Psoas muscle (tissue), 8 donors: Measurements from ENCODE around the gene CHST11. TPM values are rescaled to one million over a fixed set of nuclear protein-coding genes. Genes with fewer than 3 reads are reported as not detected.
A peak's percentile ranks its signal among the peaks of the same experiment; 100 is the strongest.

Source experiments
- ATAC-seq, 4 donors: fragments of 200-7000 bp; cut with Tn5 transposase; one replicate each; pipeline ENCODE4 v1.9.1; 2020; ENCODE audit warnings: moderate library complexity in 3 of 4, mild to moderate bottlenecking in 2 of 4
- DNase-seq, 2 donors: peaks; one replicate each; pipeline ENCODE4 v3.0.0-alpha.2; 2020
- H3K27ac ChIP-seq: fragments of 200-600 bp; one replicate; pipeline ENCODE4 v1.8.0; 2022
- H3K27me3 ChIP-seq, 3 donors: fragments of 200-600 bp in 1 of 3; one replicate each; pipeline versions ENCODE4 v1.6.1 to v1.8.0; 2013 to 2022; ENCODE audit warnings: low read length in 2 of 3, mild to moderate bottlenecking in 2 of 3, moderate library complexity in 1 of 3; ENCODE audit not compliant: insufficient read depth in 3 of 3
- H3K36me3 ChIP-seq, 2 donors: fragments of 200-600 bp in 1 of 2; one replicate each; pipeline versions ENCODE4 v1.6.1 to v1.8.0; 2013 to 2022; ENCODE audit warnings: low read depth in 1 of 2, mild to moderate bottlenecking in 1 of 2, moderate library complexity in 1 of 2; ENCODE audit not compliant: insufficient read depth in 1 of 2
- H3K4me1 ChIP-seq: fragments of 200-600 bp; one replicate; pipeline ENCODE4 v1.8.0; 2022
- H3K4me3 ChIP-seq: fragments of 200-600 bp; one replicate; pipeline ENCODE4 v1.8.0; 2022; ENCODE audit warnings: mild to moderate bottlenecking
- H3K9me3 ChIP-seq: fragments of 200-600 bp; one replicate; pipeline ENCODE4 v1.8.0; 2022
- CTCF ChIP-seq: fragments of 200-600 bp; IDR thresholded peaks from one replicate; pipeline ENCODE4 v1.8.0; 2022; ENCODE audit warnings: antibody characterized with exemption
- WGBS, 3 donors: extraction: QIAGEN DNeasy Blood & Tissue Kit; methylation state at CpG; one replicate each; pipeline versions ENCODE4 v1.1.6 to v1.1.7; 2013; 5-methylcytosine and 5-hydroxymethylcytosine counted together
- intact Hi-C, 2 donors: fragments of 100-400 bp; cut with DNase I; formaldehyde crosslinking; loops; one replicate each; pipeline versions ENCODE4 v1.11.0 to v1.14.2; 2022
- polyA plus RNA-seq, 3 donors: library from polyadenylated mRNA; stranded (reverse); fragments of 200-250 nt; gene quantifications; one replicate each; pipeline ENCODE4 v1.2.3, GENCODE V29; 2013
- total RNA-seq, 4 donors: library from RNA; stranded (reverse); fragmentation: NEBNext Ultra II Directional in 2 of 4; extraction: Animal tissue kit (Norgen Biotek cat#: 25700) in 2 of 4; gene quantifications; one replicate each; pipeline versions ENCODE4 v1.2.1 to v1.2.4, GENCODE V29; 2021 to 2023
- donor health status: healthy with polysubstance abuse.
- donor health status: DM: no; HTN: no; CAD: no; lungs with moderate emphysema.
- donor health status: Bipolar disorder and iron deficiency.
- donor health status: healthy.
- donor health status: DM: yes; HTN: yes; CAD: no.
- donor health status: DM: no; HTN: no; CAD: no.
- donor health status: DM: no; HTN: no; CAD: no.
- donor health status: DM: yes; HTN: yes; CAD: no.

The CHST11 gene
- total and polyA plus RNA-seq, 7 donors = 0.52 to 1.6 (median 1.0) TPM

DNA sequence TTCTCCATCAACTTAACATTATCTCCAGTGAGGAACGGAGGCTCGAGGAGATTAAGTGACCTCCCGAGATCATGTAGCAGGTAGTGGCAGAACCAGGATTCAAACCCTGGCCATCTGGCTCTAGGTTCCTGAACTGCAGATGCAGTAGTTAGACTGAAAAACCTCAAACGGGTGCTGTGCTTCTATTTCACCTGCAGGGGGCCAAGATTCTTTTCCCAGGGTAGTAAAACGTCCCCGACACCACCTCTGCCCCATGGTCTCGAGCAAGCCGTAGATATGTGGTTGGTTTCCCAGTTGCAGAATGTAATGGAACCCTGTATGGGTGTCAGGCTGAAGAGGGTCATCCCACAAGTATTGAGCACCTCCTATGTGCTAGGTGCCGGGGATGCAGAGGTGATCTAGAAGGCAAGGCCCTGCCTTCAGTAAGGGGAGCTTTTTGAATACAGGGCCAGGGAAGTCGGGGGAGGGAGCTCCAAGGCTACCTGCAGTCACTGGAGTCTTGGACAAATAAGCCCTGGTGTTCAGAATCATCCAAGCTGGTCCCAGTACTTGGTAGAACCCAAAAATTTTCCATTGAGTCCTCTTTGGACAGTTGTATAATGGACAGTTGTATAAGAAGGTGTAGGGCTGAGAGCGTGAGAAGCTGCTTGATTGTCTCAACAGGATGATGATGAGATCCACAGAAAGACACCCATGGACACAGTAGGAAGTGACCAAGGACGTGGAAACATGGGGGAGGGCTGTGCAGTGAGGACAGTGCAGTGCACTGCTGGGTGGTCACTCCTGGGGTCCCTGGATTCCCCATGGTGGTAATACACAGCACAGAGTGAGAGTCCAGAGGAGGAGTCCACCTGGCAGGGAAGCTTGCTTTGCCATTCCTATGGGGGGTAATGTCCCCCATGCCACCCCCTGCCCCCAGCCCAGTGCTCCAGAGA lies 197.2 kb downstream of the CHST11 start:
- Histone ChIP-seq H3K4me1 (no peaks in the 10 kb centered on the region), H3K27me3 (peaks cover 0 to 2% (median 0%) of the 10 kb centered on the region in 3 donors), H3K27ac (no peak overlapping the region), H3K36me3 (no peaks in the 10 kb centered on the region), H3K4me3 (no peak overlapping the region), H3K9me3 (no peaks in the 10 kb centered on the region)
- no peak for ATAC-seq
- TF ChIP-seq CTCF = peak; percentile 17
- 84% methylated on average over 12 of the region's 12 CpGs for WGBS, 3 donors
- intact Hi-C loops = no loop called here
- DNase-seq = no peak

GRCh38 chr12:104654665-104655609 lies 198.2 kb downstream of the CHST11 start:
- TF ChIP-seq CTCF = no peak
- H3K27me3 ChIP-seq = peaks cover 0 to 3% (median 0%) of the 10 kb centered on the region in 3 donors
- 84 to 89% (median 88%) methylated on average over 16 of the region's 16 CpGs for WGBS, 3 donors
- H3K4me3 ChIP-seq = no peak overlapping the region
- no peak overlapping the region for H3K27ac ChIP-seq
- H3K9me3 ChIP-seq = no peaks in the 10 kb centered on the region
- intact Hi-C loops = no loop called here
- DNase-seq = no peak
- no peak for ATAC-seq
- no peaks in the 10 kb centered on the region for H3K4me1 ChIP-seq
- no peaks in the 10 kb centered on the region for H3K36me3 ChIP-seq

DNA sequence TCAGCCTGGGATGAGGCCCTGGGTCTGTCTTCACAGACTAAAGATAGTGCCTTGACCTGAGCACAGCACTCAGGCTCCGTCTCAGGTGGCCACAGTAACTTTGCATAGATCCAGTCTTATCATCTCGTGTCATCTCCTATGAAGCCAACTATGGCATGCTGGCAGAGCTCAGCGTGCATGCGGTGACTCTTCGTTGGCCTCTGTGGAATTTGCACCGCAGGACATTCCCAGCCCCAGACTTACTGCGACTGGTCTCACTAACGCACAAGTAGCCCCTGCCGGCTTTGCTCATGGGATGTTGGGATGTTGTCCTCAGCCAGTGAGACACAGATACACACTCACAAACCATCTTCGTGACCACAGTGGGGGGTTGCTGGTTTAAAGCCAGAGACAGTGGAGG lies 199.6 kb downstream of the CHST11 start:
- DNase-seq = no peak
- Histone ChIP-seq H3K4me3 (no peak overlapping the region), H3K9me3 (no peaks in the 10 kb centered on the region), H3K27me3 (peaks cover 0 to 3% (median 0%) of the 10 kb centered on the region in 3 donors), H3K36me3 (no peaks in the 10 kb centered on the region), H3K27ac (no peak overlapping the region), H3K4me1 (no peaks in the 10 kb centered on the region)
- intact Hi-C loops = no loop called here
- WGBS, 3 donors = 67 to 74% (median 69%) methylated on average over 10 of the region's 10 CpGs
- ATAC-seq = peak in 3 of 4 donors; percentile 28 to 88 (median 83)
- TF ChIP-seq CTCF = no peak

DNA sequence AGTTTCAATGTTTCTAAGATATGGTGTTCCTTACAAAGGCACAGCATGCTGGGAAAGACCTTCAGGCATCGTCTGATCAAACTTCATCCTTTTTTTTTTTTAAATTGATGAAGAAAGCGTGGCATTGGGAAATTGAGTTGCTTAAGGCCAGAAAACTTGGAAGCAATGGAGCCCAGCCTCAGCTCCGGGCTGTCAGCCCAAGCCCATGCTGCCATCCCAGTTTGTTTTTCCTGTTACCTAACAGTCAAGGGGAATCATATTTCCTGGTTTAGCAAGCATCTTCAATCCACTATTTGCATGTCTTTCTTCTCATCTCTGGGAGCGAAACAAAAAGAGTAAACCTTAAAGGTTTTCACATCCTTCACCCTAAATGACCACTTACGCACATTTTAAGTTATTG lies 200.2 kb downstream of the CHST11 start:
- Histone ChIP-seq H3K36me3 (no peaks in the 10 kb centered on the region), H3K4me1 (no peaks in the 10 kb centered on the region), H3K9me3 (no peaks in the 10 kb centered on the region), H3K27ac (no peak overlapping the region), H3K27me3 (peaks cover 0 to 3% (median 0%) of the 10 kb centered on the region in 3 donors), H3K4me3 (no peak overlapping the region)
- 50 to 56% (median 54%) methylated on average over 5 of the region's 5 CpGs for WGBS, 3 donors
- intact Hi-C loops = no loop called here
- DNase-seq = peak; percentile 56 to 74
- peak; percentile 52 to 81 (median 74) for ATAC-seq
- TF ChIP-seq CTCF = no peak
